HG02840 (cell line): ENCODE data around the gene ADAM19.
"Not testable (repeated sequence)": the region's sequence is repeated elsewhere in the genome, so short reads cannot be mapped to it uniquely, and the experiment has no call there.

Experiments used
- ATAC-seq: cut with Tn5 transposase; IDR thresholded peaks from one replicate; pipeline ENCODE4 v1.9.1; 2021; ENCODE audit warnings: mild to moderate bottlenecking, moderate library complexity, moderate number of reproducible peaks; ENCODE audit not compliant: unreplicated experiment, low FRiP score

ADAM19 gene

GRCh38 chr5:157449011-157449723 lies 126.4 kb downstream of the ADAM19 start:
- ATAC-seq: no peak

GRCh38 chr5:157447201-157447637 lies 128.4 kb downstream of the ADAM19 start:
- no peak for ATAC-seq

GRCh38 chr5:157446412-157446935 lies 129.1 kb downstream of the ADAM19 start:
- ATAC-seq: no peak

- ATAC-seq: no peak
Observed at GRCh38 chr5:157445745-157446411, 129.7 kb downstream of the ADAM19 start.

GRCh38 chr5:157444224-157444623 lies 131.4 kb downstream of the ADAM19 start:
- no peak for ATAC-seq

- ATAC-seq: no peak
Observed at GRCh38 chr5:157443041-157443549, 132.5 kb downstream of the ADAM19 start.

GRCh38 chr5:157434096-157434495 lies 141.5 kb downstream of the ADAM19 start:
- ATAC-seq: no peak

GRCh38 chr5:157431544-157432200 lies 143.9 kb downstream of the ADAM19 start:
- ATAC-seq: peak; percentile 54

- ATAC-seq: not testable (repeated sequence)
Observed at GRCh38 chr5:157429920-157430319, 145.7 kb downstream of the ADAM19 start.
